C1 segment of cervical spinal cord (tissue), 14 donors: ENCODE data around the gene DMRTA1.
"Not testable (repeated sequence)": the region's sequence is repeated elsewhere in the genome, so short reads cannot be mapped to it uniquely, and the experiment has no call there.

Source experiments
- DNase-seq, 14 donors: peaks; one replicate each; lab custom pipeline; 2025; lab: John Stamatoyannopoulos, UW

The DMRTA1 gene

GRCh38 chr9:22446589-22446949 lies at the start of gene DMRTA1:
DMRTA1 (plus strand) TSS chr9:22446824; CDS start chr9:22447066, 242 bp downstream.
- peak in 12 of 14 donors; percentile 24 to 78 (median 56) for DNase-seq

GRCh38 chr9:22401671-22402070 lies 45.0 kb upstream of the DMRTA1 start:
- no peak for DNase-seq

- no peak for DNase-seq
These were observed 40.6 kb upstream of the DMRTA1 start for GRCh38 chr9:22405869-22406659.

GRCh38 chr9:22413884-22414283 lies 32.7 kb upstream of the DMRTA1 start:
- no peak for DNase-seq

GRCh38 chr9:22415941-22416691 lies 30.5 kb upstream of the DMRTA1 start:
- DNase-seq = no peak

- DNase-seq = no peak
These were observed 29.9 kb upstream of the DMRTA1 start for GRCh38 chr9:22416692-22417060.

GRCh38 chr9:22423566-22423965 lies 23.1 kb upstream of the DMRTA1 start:
- DNase-seq = no peak

GRCh38 chr9:22424616-22425015 lies 22.0 kb upstream of the DMRTA1 start:
- DNase-seq = no peak

- DNase-seq = no peak
These were observed 21.1 kb upstream of the DMRTA1 start for GRCh38 chr9:22425551-22425950.

GRCh38 chr9:22427226-22427880 lies 19.3 kb upstream of the DMRTA1 start:
- DNase-seq = no peak

- DNase-seq = no peak
These were observed 12.9 kb upstream of the DMRTA1 start for GRCh38 chr9:22433691-22434090.

- not testable (repeated sequence) for DNase-seq
These were observed 11.4 kb upstream of the DMRTA1 start for GRCh38 chr9:22435252-22435651.

GRCh38 chr9:22437461-22438067 lies 9.1 kb upstream of the DMRTA1 start:
- DNase-seq = not testable (repeated sequence)

- DNase-seq = no peak
These were observed 5.8 kb upstream of the DMRTA1 start for GRCh38 chr9:22440841-22441240.

- peak in 7 of 14 donors; percentile 35 to 78 (median 55) for DNase-seq
These were observed 460 bp downstream of the DMRTA1 start for GRCh38 chr9:22446950-22447617.

- DNase-seq = no peak
These were observed 1.1 kb downstream of the DMRTA1 start for GRCh38 chr9:22447618-22448305.

- no peak for DNase-seq
These were observed 3.1 kb downstream of the DMRTA1 start for GRCh38 chr9:22449719-22450118.

GRCh38 chr9:22452415-22453010 lies 5.9 kb downstream of the DMRTA1 start:
- DNase-seq = no peak

- DNase-seq = no peak
These were observed 7.4 kb downstream of the DMRTA1 start for GRCh38 chr9:22454016-22454415.

- no peak for DNase-seq
These were observed 8.6 kb downstream of the DMRTA1 start for GRCh38 chr9:22455181-22455580.
